ENCODE measurements around the gene TRAPPC2L. TPM values are rescaled to one million over a fixed set of nuclear protein-coding genes. Genes with fewer than 3 reads are reported as not detected.
A peak's percentile ranks its signal among the peaks of the same experiment; 100 is the strongest.

The TRAPPC2L gene
- total RNA-seq, 2 donors from 2014 or later: 37.8 to 48.3 TPM

DNA sequence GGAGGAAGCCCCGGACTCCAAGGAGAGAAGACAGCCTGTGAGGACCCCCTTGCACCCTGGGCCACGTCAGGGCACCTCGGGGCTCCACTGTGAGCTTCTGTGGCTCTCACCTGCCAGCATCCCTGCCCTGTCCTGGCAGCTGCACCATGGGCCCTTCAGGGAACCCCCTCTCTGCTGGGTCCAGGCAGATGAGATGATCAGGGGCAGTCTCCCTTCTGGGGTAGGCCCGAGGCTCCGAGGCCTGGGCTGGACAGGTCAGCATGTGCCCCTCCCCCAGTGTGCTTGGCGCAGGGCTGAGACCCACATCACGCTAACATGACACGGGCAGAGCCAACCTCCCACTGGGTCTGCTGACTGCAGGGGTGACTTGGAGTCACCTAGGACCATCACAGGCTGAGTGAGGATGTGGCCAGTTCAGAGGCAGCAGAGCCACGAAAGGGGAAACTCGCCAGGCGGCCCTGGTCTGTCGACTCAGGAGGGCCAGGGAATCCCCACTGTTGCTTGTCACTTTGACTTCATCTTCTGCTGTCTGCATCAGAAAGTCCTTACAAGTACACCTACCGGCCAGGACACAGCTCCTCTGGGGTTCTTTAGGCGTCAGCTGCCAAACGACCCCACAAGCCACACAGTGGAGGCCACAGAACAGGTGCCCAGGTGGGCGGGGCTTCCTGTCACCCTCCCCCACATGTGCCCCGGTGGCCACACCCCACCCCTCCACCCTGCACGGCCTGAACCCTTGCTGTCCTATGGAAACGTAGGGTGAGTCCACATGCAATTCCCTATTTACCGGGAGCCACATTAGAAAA, 2.4 kb upstream of the TRAPPC2L start:
- Mint-ChIP-seq H3K36me3 (peaks cover 5% of the 10 kb centered on the region), H3K4me3 (peak overlapping the region; percentile 76), H3K9me3 (no peaks in the 10 kb centered on the region), H3K27ac (peak overlapping the region; percentile 44 to 83), H3K27me3 (no peaks in the 10 kb centered on the region), H3K4me1 (ENCODE audit: low read depth in 2 of 2) (peaks cover 23 to 24% of the 10 kb centered on the region in 2 donors)
- DNase-seq (ENCODE audit: low spot score) (peak; percentile 73), ATAC-seq (no peak)

DNA sequence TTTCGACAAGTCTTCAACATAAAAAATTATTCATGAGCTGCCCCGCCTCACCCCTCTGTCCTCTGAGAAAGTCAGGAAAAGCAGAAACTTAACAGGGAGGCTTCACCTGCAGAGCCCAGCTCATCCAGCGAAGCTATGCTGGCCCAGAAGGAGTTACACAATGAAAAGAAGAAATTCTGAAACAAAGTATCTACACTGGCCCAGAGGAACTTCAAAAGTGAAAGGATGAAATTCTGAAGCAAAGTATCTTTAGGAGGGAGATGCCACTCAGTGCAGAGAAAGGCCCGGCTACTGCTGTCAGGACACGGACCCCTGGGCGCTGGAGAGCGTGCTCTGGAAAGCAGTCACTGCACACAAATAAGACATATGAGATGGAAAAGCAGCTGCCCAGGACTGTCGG, 1.8 kb upstream of the TRAPPC2L start:
- peaks cover 5% of the 10 kb centered on the region for H3K36me3 Mint-ChIP-seq
- H3K4me3 Mint-ChIP-seq: peak overlapping the region; percentile 76
- no peaks in the 10 kb centered on the region for H3K27me3 Mint-ChIP-seq
- H3K27ac Mint-ChIP-seq: peak overlapping the region; percentile 44 to 83
- peaks cover 23 to 24% of the 10 kb centered on the region in 2 donors for H3K4me1 Mint-ChIP-seq (ENCODE audit: low read depth in 2 of 2)
- H3K9me3 Mint-ChIP-seq: no peaks in the 10 kb centered on the region
- no peak for DNase-seq (ENCODE audit: low spot score)
- no peak for ATAC-seq

DNA sequence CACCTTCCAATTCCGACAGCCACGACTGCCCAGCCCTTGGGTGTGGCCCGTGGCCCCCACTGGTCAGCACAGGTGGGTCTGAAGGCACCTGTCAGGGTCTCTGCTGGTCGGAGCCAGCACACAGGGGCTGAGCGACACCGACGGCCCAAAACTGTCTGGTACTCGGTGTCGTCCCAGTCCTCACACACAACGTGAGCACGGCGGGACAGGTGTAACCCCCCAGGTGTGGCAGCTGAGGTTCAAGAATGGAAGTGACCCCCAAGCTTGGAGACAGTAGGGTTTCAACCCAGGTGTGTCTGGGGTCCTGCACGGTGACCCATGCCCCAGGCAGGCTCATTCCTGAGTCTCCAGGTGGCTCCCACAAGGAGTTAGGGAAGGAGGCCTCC, 1.2 kb upstream of the TRAPPC2L start:
- H3K27me3 Mint-ChIP-seq: no peaks in the 10 kb centered on the region
- H3K4me1 Mint-ChIP-seq (ENCODE audit: low read depth in 2 of 2): peaks cover 23 to 24% of the 10 kb centered on the region in 2 donors
- H3K9me3 Mint-ChIP-seq: no peaks in the 10 kb centered on the region
- H3K36me3 Mint-ChIP-seq: peaks cover 5% of the 10 kb centered on the region
- peak overlapping the region; percentile 76 for H3K4me3 Mint-ChIP-seq
- ATAC-seq (no peak), DNase-seq (ENCODE audit: low spot score) (no peak)
- H3K27ac Mint-ChIP-seq: peak overlapping the region in 1 of 2 donors; percentile 83

DNA sequence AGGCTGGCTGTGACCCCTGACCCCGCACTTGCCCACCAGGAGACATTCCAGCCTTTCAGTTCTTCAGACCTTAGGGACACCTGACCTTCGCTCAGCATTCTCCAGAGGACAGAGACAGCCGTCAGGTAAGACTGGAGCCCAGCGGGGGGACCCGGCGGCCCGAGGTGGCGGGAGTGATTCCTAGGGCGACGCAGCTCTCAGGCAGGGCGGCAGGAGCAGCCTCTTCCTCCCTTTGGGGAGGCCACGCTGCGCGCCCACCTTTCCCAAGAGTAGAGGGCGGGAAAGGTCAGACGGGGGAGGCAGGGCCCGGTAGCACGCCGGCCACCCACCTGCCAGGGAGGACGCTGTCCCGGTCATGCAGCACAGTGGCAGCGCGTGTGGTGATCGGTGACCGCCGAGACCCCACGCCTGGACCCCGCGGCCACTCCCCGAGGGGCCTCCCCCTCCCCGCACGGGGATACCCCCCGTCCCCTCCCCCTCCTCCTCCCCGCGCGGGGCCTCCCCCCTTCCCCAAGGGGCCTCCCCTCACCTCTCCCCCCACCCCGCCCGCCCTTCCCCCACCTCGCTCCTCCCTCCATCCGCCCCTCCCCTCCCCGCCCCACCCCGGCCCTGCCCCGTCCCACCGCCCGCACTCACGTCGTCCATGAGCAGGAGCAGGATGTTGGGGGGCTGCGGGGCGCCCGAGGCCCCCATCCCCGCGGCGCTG, 652 bp upstream of the TRAPPC2L start:
- no peak for ATAC-seq
- H3K4me1 Mint-ChIP-seq (ENCODE audit: low read depth in 2 of 2): peaks cover 23 to 24% of the 10 kb centered on the region in 2 donors
- no peak overlapping the region for H3K27ac Mint-ChIP-seq
- DNase-seq (ENCODE audit: low spot score): no peak
- no peaks in the 10 kb centered on the region for H3K27me3 Mint-ChIP-seq
- peak overlapping the region; percentile 76 for H3K4me3 Mint-ChIP-seq
- peaks cover 5% of the 10 kb centered on the region for H3K36me3 Mint-ChIP-seq
- no peaks in the 10 kb centered on the region for H3K9me3 Mint-ChIP-seq

DNA sequence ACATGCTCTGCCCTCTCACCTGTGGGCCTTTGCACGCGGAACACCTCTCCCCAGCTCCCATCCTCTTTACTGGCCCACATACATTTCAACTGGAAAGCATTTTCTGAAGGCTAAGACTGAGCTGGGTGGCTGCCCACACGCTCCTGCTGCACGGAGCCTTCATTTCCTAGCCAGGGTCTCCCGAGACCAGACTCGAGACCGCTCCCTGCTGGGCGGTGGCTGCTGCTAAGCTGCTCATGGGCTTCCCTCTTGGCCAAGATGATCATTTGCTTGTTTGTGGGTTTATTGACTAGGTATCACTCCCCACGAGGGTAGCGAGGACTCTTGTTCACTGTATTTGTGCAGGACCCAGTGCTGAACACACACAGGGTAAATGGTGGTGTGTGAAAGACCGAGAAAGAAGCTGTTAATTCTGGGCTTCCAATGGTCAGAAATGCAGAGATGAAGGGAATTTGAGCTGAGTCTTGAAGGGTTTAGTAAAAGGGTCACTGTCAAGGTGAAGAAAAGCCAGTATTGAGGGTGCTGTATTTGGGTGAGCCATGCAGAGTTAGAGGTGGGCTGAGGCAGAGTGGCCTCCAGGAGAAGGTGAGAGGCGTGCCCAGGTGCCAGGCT, 907 bp downstream of the TRAPPC2L start:
- peak; percentile 75 for DNase-seq (ENCODE audit: low spot score)
- ATAC-seq: peak; percentile 54 to 58

DNA sequence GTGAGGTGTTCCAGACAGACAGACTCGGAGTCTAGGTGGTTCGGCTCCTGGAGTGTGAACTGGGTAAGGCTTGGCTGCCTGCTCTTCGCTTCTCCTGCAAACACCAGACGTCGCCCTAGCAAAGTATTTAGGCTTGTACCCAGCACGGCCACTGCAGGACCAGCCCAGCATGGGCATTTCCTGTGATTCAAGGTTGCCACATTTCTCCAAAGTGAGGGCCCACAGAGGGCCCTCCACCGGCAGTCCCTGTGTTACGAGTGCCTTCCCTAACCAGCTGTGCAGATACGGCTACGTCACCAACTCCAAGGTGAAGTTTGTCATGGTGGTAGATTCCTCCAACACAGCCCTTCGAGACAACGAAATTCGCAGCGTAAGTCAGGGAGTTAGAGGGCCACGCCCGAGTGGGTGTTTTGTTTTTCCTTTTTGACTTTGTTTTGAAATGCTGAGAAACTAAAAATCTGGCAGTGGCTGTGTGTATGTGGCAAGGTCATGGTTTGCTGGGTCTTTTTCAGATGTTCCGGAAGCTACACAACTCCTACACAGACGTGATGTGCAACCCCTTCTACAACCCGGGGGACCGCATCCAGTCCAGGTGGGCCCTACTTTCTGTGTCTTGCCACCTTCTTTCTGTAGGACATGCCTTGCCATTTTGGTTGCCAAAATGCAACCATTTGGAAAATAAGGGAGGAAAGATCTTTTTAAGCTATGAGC, 2.6 kb downstream of the TRAPPC2L start:
- no peaks in the 10 kb centered on the region for H3K9me3 Mint-ChIP-seq
- H3K27me3 Mint-ChIP-seq: no peaks in the 10 kb centered on the region
- DNase-seq (ENCODE audit: low spot score) (no peak), ATAC-seq (no peak)
- no peak overlapping the region for H3K4me3 Mint-ChIP-seq
- no peak overlapping the region for H3K27ac Mint-ChIP-seq
- peaks cover 5% of the 10 kb centered on the region for H3K36me3 Mint-ChIP-seq
- peaks cover 16 to 24% of the 10 kb centered on the region in 2 donors for H3K4me1 Mint-ChIP-seq (ENCODE audit: low read depth in 2 of 2)

More for the DNA sequence above, 907 bp downstream of the TRAPPC2L start:
- Mint-ChIP-seq H3K27ac (peak overlapping the region; percentile 89 to 92), H3K4me3 (peak overlapping the region; percentile 100), H3K4me1 (ENCODE audit: low read depth in 2 of 2) (peaks cover 16 to 24% of the 10 kb centered on the region in 2 donors), H3K27me3 (no peaks in the 10 kb centered on the region), H3K9me3 (no peaks in the 10 kb centered on the region), H3K36me3 (peaks cover 5% of the 10 kb centered on the region)

DNA sequence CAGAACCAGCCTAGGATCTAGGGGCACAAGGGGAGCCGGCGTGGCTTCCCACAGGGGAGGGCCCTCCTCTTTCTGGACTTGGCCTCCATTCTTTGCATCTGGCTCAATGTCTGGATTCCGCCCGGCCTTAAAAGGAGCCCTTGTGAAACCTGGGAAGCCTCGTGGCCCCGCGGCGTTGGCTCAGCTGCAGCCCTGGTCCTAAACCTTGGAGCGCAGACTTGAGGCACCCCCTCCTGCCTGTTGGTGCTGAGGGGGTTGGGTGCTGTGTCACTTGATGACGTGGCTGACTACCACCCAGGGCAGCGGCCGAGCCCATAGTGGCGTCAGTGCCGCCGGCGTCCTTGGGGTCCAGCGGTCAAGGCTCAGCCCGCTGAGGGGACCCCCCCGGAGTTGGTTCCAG, 4.4 kb downstream of the TRAPPC2L start:
- Mint-ChIP-seq H3K9me3 (no peaks in the 10 kb centered on the region), H3K4me3 (no peak overlapping the region), H3K27me3 (no peaks in the 10 kb centered on the region), H3K27ac (no peak overlapping the region), H3K36me3 (peaks cover 5% of the 10 kb centered on the region), H3K4me1 (ENCODE audit: low read depth in 2 of 2) (peaks cover 12% of the 10 kb centered on the region in 2 donors)
- no peak for ATAC-seq
- no peak for DNase-seq (ENCODE audit: low spot score)

DNA sequence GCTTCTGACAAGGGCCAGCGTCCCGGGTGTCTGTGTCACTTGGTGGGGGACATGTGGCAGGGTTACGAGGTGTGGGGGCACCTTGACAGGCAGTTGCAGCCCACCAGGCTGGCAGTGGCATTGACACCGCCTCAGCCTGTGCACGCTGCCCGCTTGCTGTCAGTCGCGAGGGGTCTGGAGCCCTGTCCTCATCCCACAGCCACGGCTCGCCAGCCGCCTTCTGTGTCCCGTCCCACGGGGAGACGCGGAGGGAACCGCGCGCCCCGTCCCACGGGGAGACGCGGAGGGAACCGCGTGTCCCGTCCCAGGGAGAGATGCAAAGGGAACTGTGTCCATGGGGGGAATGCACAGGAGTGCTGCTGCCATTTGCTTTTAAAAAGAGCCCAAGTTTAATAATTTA, 6.0 kb downstream of the TRAPPC2L start:
- H3K36me3 Mint-ChIP-seq: no peaks in the 10 kb centered on the region
- peaks cover 5 to 7% of the 10 kb centered on the region in 2 donors for H3K4me1 Mint-ChIP-seq (ENCODE audit: low read depth in 2 of 2)
- DNase-seq (ENCODE audit: low spot score) (no peak), ATAC-seq (no peak)
- H3K9me3 Mint-ChIP-seq: no peaks in the 10 kb centered on the region
- H3K27me3 Mint-ChIP-seq: no peaks in the 10 kb centered on the region
- H3K27ac Mint-ChIP-seq: no peak overlapping the region
- H3K4me3 Mint-ChIP-seq: no peak overlapping the region

DNA sequence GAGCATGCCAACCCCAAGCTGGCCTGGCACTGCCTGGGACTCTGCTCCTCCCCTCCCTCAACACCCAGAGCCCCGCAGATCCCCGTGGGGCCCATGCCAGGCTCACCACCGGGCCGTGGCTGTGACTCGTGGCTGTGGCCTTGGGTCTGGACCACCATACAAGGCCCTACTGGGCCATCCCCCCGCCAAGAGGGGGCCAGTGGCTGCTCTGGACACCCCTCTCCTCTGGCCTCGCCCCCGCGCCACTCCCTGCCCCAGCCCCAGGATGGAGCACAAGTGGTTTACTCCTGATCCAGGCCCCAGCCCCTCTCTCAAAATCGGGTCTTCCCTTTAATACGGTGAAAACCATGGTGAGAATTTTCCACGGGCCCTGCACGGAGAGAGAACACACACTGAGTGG, 6.5 kb downstream of the TRAPPC2L start:
- Mint-ChIP-seq H3K36me3 (no peaks in the 10 kb centered on the region), H3K4me1 (ENCODE audit: low read depth in 2 of 2) (peaks cover under 1 to 3% of the 10 kb centered on the region in 2 donors), H3K9me3 (no peaks in the 10 kb centered on the region), H3K4me3 (no peak overlapping the region), H3K27ac (no peak overlapping the region), H3K27me3 (peaks cover 0 to 1% of the 10 kb centered on the region in 2 donors)
- DNase-seq (ENCODE audit: low spot score) (no peak), ATAC-seq (no peak)

DNA sequence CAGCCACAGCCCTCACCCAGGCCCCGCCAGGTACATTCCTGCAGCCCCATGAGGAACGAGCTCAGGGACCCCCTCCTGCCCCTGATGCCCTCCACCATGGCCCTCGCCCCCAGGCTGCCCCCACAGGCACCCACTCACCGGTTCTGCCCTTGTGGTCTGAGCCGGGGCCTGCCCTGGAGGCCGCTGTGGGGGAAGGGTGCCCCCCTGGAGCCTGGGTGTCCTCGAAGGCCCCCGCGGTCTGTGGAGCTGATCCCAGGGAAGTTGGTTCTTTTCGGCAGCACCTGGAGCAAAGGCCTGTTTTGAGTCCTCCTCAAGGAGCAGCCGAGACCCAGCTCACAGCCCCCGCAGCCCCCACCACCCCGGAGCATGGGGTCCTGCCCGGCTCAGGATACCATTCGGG, 7.2 kb downstream of the TRAPPC2L start:
- DNase-seq (ENCODE audit: low spot score): no peak
- H3K4me1 Mint-ChIP-seq (ENCODE audit: low read depth in 2 of 2): no peaks in the 10 kb centered on the region
- H3K9me3 Mint-ChIP-seq: no peaks in the 10 kb centered on the region
- H3K27me3 Mint-ChIP-seq: peaks cover 0 to 3% of the 10 kb centered on the region in 2 donors
- H3K36me3 Mint-ChIP-seq: no peaks in the 10 kb centered on the region
- H3K27ac Mint-ChIP-seq: no peak overlapping the region
- no peak overlapping the region for H3K4me3 Mint-ChIP-seq
- ATAC-seq: no peak

DNA sequence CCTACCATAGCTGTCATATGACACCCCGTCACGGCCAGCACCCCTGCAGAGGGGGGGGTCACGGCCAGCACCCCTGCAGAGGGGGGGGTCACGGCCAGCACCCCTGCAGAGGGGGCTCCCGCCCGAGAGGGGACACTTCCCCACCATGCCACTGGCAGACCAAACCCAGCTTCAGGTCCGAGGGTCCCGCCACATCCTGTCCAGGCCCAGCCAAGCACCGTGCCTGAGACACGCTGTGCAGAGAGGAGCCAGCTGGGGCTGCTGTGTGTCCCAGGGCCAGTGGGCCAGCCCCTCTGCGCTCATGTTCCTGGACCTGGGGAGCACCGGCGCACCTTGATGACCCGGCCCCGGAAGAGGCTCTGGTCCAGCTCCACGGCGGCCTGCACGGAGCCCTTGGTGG, 7.6 kb downstream of the TRAPPC2L start:
- Mint-ChIP-seq H3K9me3 (no peaks in the 10 kb centered on the region), H3K4me1 (ENCODE audit: low read depth in 2 of 2) (no peaks in the 10 kb centered on the region)

DNA sequence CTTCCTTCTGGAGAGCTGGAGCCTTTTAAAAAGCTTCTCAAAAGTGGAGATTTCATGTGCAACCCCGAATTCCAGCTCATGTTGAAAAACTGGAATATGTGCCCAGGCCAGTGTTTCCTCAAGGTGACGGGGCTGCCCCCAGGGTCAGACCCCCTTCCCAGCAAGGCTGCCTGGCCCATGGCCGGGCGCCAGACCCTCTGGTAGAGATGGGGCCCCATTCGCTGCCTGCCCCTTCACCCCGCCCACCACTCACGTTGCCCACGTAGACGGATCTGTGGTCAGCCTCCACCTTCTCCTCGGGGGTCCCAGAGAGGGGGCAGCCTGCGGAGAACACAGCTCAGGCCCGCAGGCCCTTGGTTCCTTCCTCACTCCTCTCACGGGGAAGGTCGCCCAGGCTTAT, 8.4 kb downstream of the TRAPPC2L start:
- Mint-ChIP-seq H3K27ac (no peak overlapping the region), H3K27me3 (peaks cover 0 to 3% of the 10 kb centered on the region in 2 donors), H3K9me3 (no peaks in the 10 kb centered on the region), H3K4me3 (no peak overlapping the region), H3K36me3 (no peaks in the 10 kb centered on the region), H3K4me1 (ENCODE audit: low read depth in 2 of 2) (no peaks in the 10 kb centered on the region)
- DNase-seq (ENCODE audit: low spot score): no peak
- no peak for ATAC-seq

More for the DNA sequence above, 7.6 kb downstream of the TRAPPC2L start:
- H3K36me3 Mint-ChIP-seq: no peaks in the 10 kb centered on the region
- no peak overlapping the region for H3K4me3 Mint-ChIP-seq
- ATAC-seq (peak in 1 of 2 donors; percentile 15), DNase-seq (ENCODE audit: low spot score) (no peak)
- H3K27me3 Mint-ChIP-seq: peaks cover 0 to 3% of the 10 kb centered on the region in 2 donors
- H3K27ac Mint-ChIP-seq: no peak overlapping the region

DNA sequence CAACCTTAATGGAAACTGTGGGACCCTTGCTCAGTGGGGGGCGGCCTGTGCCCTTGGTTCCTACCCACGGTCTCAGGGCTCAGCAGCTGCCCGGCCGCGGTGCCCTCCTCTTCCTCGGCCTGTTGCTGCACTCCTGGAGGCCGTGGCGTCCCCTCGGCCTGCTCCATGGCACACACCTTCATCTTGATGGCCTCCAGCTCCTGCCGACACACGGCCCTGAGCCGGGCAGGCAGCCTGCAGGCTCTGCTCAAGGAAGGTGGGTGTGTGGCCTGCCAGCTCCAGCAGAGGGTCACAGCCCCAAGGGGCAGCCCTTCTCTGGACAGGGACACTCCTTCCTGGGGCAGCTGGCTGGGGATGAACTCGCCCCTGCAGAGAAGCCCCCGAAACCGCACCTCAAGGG, 8.8 kb downstream of the TRAPPC2L start:
- Mint-ChIP-seq H3K27ac (no peak overlapping the region), H3K36me3 (no peaks in the 10 kb centered on the region), H3K9me3 (no peaks in the 10 kb centered on the region), H3K4me3 (no peak overlapping the region), H3K4me1 (ENCODE audit: low read depth in 2 of 2) (no peaks in the 10 kb centered on the region), H3K27me3 (peaks cover 0 to 3% of the 10 kb centered on the region in 2 donors)
- ATAC-seq (no peak), DNase-seq (ENCODE audit: low spot score) (no peak)

Measured in natural killer cell treated with Interleukin-12 subunit alpha and Interleukin-12 subunit beta and Interleukin-15 and Interleukin-18, amount 100 ng/mL, for 72 hours (primary cell).